ENCODE results near the gene C1QC. TPM values are rescaled to one million over a fixed set of nuclear protein-coding genes. Genes with fewer than 3 reads are reported as not detected.

Gene C1QC

GRCh38 chr1:22691031-22691753, 47.8 kb downstream of the C1QC start:
- Histone ChIP-seq H3K4me1 (ENCODE audit: control insufficient read depth in 2 of 2, insufficient read depth in 1 of 2, low read depth in 1 of 2, low read length in 2 of 2) (peaks cover 10 to 19% of the 10 kb centered on the region in 2 donors), H3K9me3 (replicated peaks in 1 of 2; ENCODE audit: control insufficient read depth in 2 of 2, insufficient read depth in 1 of 2, low read depth in 1 of 2, low read length in 2 of 2) (no peaks in the 10 kb centered on the region), H3K27me3 (ENCODE audit: control insufficient read depth in 3 of 3, insufficient read depth in 3 of 3, low read depth in 1 of 3, low read length in 3 of 3) (no peaks in the 10 kb centered on the region), H3K4me3 (ENCODE audit: low read length in 2 of 2) (peak overlapping the region in 1 of 2 donors; percentile 7), H2BK15ac (ENCODE audit: low read length) (no peak overlapping the region), H3K14ac (ENCODE audit: low read length) (no peak overlapping the region), H2BK5ac (ENCODE audit: low read length) (no peak overlapping the region), H3K79me1 (ENCODE audit: low read depth, low read length) (no peaks in the 10 kb centered on the region), H3K27ac (replicated peaks; ENCODE audit: low read length) (no peak overlapping the region), H4K91ac (ENCODE audit: low read depth, low read length, poor library complexity) (no peak overlapping the region), H3K18ac (ENCODE audit: low read length) (no peak overlapping the region), H2AK5ac (ENCODE audit: low read depth, low read length) (no peak overlapping the region), H2AFZ (ENCODE audit: low read length) (peak overlapping the region; percentile 66), H3K23ac (ENCODE audit: low read depth, low read length, poor library complexity) (no peak overlapping the region), H3K36me3 (replicated peaks in 1 of 2; ENCODE audit: control insufficient read depth in 2 of 2, insufficient read depth in 2 of 2, low read length in 2 of 2) (no peaks in the 10 kb centered on the region), H2BK120ac (ENCODE audit: low read depth, low read length) (no peak overlapping the region), H3K4me2 (ENCODE audit: insufficient read depth, low read length, poor library complexity, severe bottlenecking) (no peak overlapping the region), H3K4ac (ENCODE audit: low read length) (no peak overlapping the region), H3K9ac (ENCODE audit: low read depth, low read length, poor library complexity) (no peak overlapping the region), H4K8ac (ENCODE audit: low read depth, low read length) (no peak overlapping the region), H2BK12ac (ENCODE audit: low read length) (no peak overlapping the region)
- no CpG with 5 or more reads among the region's 13 CpGs for WGBS, 2 donors (ENCODE audit: extremely low coverage in 2 of 2, insufficient read length in 2 of 2, insufficient replicate concordance in 1 of 2)
- no peak for DNase-seq (ENCODE audit: low spot score)

GRCh38 chr1:22694172-22694571, 50.7 kb downstream of the C1QC start:
- Histone ChIP-seq H3K4me2 (ENCODE audit: insufficient read depth, low read length, poor library complexity, severe bottlenecking) (no peak overlapping the region), H3K27me3 (ENCODE audit: control insufficient read depth in 3 of 3, insufficient read depth in 3 of 3, low read depth in 1 of 3, low read length in 3 of 3) (no peaks in the 10 kb centered on the region), H3K4me1 (ENCODE audit: control insufficient read depth in 2 of 2, insufficient read depth in 1 of 2, low read depth in 1 of 2, low read length in 2 of 2) (peaks cover 10 to 19% of the 10 kb centered on the region in 2 donors), H3K23ac (ENCODE audit: low read depth, low read length, poor library complexity) (no peak overlapping the region), H3K27ac (replicated peaks; ENCODE audit: low read length) (no peak overlapping the region), H3K9ac (ENCODE audit: low read depth, low read length, poor library complexity) (no peak overlapping the region), H4K8ac (ENCODE audit: low read depth, low read length) (no peak overlapping the region), H3K36me3 (replicated peaks in 1 of 2; ENCODE audit: control insufficient read depth in 2 of 2, insufficient read depth in 2 of 2, low read length in 2 of 2) (no peaks in the 10 kb centered on the region), H3K4ac (ENCODE audit: low read length) (no peak overlapping the region), H2BK12ac (ENCODE audit: low read length) (no peak overlapping the region), H3K4me3 (ENCODE audit: low read length in 2 of 2) (no peak overlapping the region), H3K79me1 (ENCODE audit: low read depth, low read length) (no peaks in the 10 kb centered on the region), H3K14ac (ENCODE audit: low read length) (no peak overlapping the region), H2BK120ac (ENCODE audit: low read depth, low read length) (no peak overlapping the region), H2AFZ (ENCODE audit: low read length) (no peak overlapping the region), H3K9me3 (replicated peaks in 1 of 2; ENCODE audit: control insufficient read depth in 2 of 2, insufficient read depth in 1 of 2, low read depth in 1 of 2, low read length in 2 of 2) (no peaks in the 10 kb centered on the region), H4K91ac (ENCODE audit: low read depth, low read length, poor library complexity) (no peak overlapping the region), H2BK5ac (ENCODE audit: low read length) (no peak overlapping the region), H2AK5ac (ENCODE audit: low read depth, low read length) (no peak overlapping the region), H3K18ac (ENCODE audit: low read length) (no peak overlapping the region), H2BK15ac (ENCODE audit: low read length) (no peak overlapping the region)
- no peak for DNase-seq (ENCODE audit: low spot score)
- WGBS, 2 donors (ENCODE audit: extremely low coverage in 2 of 2, insufficient read length in 2 of 2, insufficient replicate concordance in 1 of 2) = no CpG with 5 or more reads among the region's 5 CpGs

GRCh38 chr1:22696610-22697009, 53.2 kb downstream of the C1QC start:
- no peak for DNase-seq (ENCODE audit: low spot score)
- Histone ChIP-seq H2AK5ac (ENCODE audit: low read depth, low read length) (no peak overlapping the region), H3K9ac (ENCODE audit: low read depth, low read length, poor library complexity) (no peak overlapping the region), H3K36me3 (replicated peaks in 1 of 2; ENCODE audit: control insufficient read depth in 2 of 2, insufficient read depth in 2 of 2, low read length in 2 of 2) (no peaks in the 10 kb centered on the region), H3K18ac (ENCODE audit: low read length) (no peak overlapping the region), H2BK120ac (ENCODE audit: low read depth, low read length) (no peak overlapping the region), H4K8ac (ENCODE audit: low read depth, low read length) (no peak overlapping the region), H3K4me2 (ENCODE audit: insufficient read depth, low read length, poor library complexity, severe bottlenecking) (no peak overlapping the region), H3K4me1 (ENCODE audit: control insufficient read depth in 2 of 2, insufficient read depth in 1 of 2, low read depth in 1 of 2, low read length in 2 of 2) (peaks cover 2 to 3% of the 10 kb centered on the region in 2 donors), H3K27ac (replicated peaks; ENCODE audit: low read length) (no peak overlapping the region), H3K4ac (ENCODE audit: low read length) (no peak overlapping the region), H3K9me3 (replicated peaks in 1 of 2; ENCODE audit: control insufficient read depth in 2 of 2, insufficient read depth in 1 of 2, low read depth in 1 of 2, low read length in 2 of 2) (no peaks in the 10 kb centered on the region), H2BK5ac (ENCODE audit: low read length) (no peak overlapping the region), H3K4me3 (ENCODE audit: low read length in 2 of 2) (no peak overlapping the region), H4K91ac (ENCODE audit: low read depth, low read length, poor library complexity) (no peak overlapping the region), H2BK12ac (ENCODE audit: low read length) (no peak overlapping the region), H2AFZ (ENCODE audit: low read length) (no peak overlapping the region), H3K79me1 (ENCODE audit: low read depth, low read length) (no peaks in the 10 kb centered on the region), H3K14ac (ENCODE audit: low read length) (no peak overlapping the region), H3K23ac (ENCODE audit: low read depth, low read length, poor library complexity) (no peak overlapping the region), H2BK15ac (ENCODE audit: low read length) (no peak overlapping the region), H3K27me3 (ENCODE audit: control insufficient read depth in 3 of 3, insufficient read depth in 3 of 3, low read depth in 1 of 3, low read length in 3 of 3) (no peaks in the 10 kb centered on the region)
- WGBS, 2 donors (ENCODE audit: extremely low coverage in 2 of 2, insufficient read length in 2 of 2, insufficient replicate concordance in 1 of 2) = no CpG with 5 or more reads among the region's 3 CpGs

Small RNA genes within 50 kb of the gene (small RNA-seq; reads per million reads assigned to genes)
- gene MIR6127 (ENCODE audit: insufficient read depth) = not detected
